Measurements from ENCODE around the gene NR6A1.

Gene NR6A1

DNA sequence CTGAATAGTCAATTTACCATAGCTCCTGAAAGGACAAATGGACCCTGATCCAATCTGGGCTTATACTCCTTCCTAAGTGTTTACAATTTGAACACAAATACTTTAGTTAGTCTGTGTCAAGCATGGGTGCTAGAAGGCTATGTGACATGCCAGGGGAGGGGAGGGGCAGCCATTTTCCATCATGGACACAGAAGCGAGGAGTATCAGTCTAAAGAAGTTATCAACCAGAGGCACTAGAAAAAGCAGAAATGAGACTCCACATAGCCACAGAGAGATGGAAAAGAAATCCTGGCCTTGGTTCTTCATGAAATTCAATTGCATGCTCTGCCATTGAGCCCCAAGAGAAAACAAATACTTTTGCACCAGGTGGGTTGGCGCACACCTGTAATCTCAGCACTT, 61.8 kb downstream of the NR6A1 start:
- no peak overlapping the region for H3K4me3 ChIP-seq (ENCODE audit: low read depth, low read length)
- in situ Hi-C loops (cut with HindIII; ENCODE audit: low sequenced_read_pairs): no loop called here
- DNase-seq (ENCODE audit: low read depth): no peak
- TF ChIP-seq, protein P1, sequence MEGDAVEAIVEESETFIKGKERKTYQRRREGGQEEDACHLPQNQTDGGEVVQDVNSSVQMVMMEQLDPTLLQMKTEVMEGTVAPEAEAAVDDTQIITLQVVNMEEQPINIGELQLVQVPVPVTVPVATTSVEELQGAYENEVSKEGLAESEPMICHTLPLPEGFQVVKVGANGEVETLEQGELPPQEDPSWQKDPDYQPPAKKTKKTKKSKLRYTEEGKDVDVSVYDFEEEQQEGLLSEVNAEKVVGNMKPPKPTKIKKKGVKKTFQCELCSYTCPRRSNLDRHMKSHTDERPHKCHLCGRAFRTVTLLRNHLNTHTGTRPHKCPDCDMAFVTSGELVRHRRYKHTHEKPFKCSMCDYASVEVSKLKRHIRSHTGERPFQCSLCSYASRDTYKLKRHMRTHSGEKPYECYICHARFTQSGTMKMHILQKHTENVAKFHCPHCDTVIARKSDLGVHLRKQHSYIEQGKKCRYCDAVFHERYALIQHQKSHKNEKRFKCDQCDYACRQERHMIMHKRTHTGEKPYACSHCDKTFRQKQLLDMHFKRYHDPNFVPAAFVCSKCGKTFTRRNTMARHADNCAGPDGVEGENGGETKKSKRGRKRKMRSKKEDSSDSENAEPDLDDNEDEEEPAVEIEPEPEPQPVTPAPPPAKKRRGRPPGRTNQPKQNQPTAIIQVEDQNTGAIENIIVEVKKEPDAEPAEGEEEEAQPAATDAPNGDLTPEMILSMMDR (IDR thresholded peaks at IDR 0.05; ENCODE audit: low read depth, low read length, missing control alignments): no peak

DNA sequence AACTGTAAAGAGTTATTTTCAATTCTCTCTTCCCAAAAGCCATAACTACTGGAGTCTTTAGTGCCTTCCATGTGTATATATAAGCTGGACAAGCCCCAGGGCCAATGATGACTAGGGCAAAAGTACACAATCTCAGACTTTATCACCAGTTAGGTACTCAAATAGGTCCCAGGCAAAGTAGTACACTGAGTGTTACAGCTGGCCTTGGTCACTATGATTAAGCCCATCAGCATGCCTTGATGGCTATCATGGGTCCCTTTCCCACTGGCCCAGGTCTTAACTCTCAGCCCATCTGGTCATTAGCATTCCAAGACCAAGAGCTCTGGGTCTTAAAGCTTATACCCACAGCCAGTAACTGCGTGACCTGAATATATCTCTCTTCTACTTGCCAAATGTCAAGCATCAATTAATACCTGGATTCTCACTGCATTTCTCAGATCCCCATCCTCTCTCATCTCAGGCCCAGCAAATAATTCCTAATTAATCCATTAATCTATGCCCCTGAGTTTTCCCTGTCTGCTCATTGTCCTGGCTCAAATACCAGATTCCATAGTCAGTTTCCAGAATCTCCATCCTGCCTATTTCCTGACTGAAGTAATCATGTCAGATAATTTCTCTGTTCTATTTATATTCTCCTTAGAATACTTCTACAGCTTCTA, 62.3 kb downstream of the NR6A1 start:
- TF ChIP-seq, protein P1 (IDR thresholded peaks at IDR 0.05; ENCODE audit: low read depth, low read length, missing control alignments): no peak
- H3K4me3 ChIP-seq (ENCODE audit: low read depth, low read length): no peak overlapping the region
- in situ Hi-C loops (cut with HindIII; ENCODE audit: low sequenced_read_pairs): no loop called here
- no peak for DNase-seq (ENCODE audit: low read depth)

DNA sequence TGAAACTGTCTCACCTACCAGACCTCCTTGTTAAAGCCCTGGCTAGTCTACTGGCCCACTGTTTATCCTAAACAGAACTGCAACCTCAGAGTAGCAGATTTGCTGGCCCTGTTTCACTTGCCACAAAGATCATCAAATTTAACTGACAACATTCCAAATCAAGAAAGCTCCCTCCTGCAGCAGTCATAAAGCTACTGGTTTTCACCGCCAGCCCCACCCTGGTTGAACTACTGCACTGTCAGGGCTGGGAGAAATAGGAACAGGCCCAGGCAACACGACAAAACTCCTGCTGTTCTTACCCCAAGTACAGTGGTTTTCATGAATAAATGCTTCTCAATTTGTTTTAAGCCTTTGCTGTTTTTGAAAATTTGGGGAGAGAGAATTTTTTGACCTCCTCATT, 63.0 kb downstream of the NR6A1 start:
- in situ Hi-C loops (cut with HindIII; ENCODE audit: low sequenced_read_pairs): no loop called here
- TF ChIP-seq, protein P1 (IDR thresholded peaks at IDR 0.05; ENCODE audit: low read depth, low read length, missing control alignments): no peak
- DNase-seq (ENCODE audit: low read depth): no peak

DNA sequence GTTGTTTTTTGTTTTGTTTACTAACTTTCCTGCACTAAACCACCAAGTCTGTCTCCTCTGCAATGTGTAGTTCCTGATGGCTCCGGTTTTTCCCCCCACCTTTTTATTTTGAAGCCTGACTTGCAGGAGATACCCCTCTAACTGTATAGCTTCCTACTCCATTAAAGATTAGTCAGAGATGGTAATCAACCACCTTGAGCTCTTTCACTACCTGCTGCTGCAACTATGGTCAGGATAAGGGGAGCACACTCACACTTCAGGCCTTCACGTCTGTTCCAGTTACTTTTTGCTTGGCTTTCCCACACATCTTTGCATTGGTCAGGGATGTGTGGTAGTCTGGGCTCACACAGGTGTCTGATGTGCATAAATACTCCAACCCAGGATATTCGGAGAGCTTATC, 63.4 kb downstream of the NR6A1 start:
- DNase-seq (ENCODE audit: low read depth): no peak
- TF ChIP-seq, protein P1 (IDR thresholded peaks at IDR 0.05; ENCODE audit: low read depth, low read length, missing control alignments): no peak
- in situ Hi-C loops (cut with HindIII; ENCODE audit: low sequenced_read_pairs): no loop called here
- no peak overlapping the region for H3K4me3 ChIP-seq (ENCODE audit: low read depth, low read length)

More for the DNA sequence above, 63.0 kb downstream of the NR6A1 start:
- H3K4me3 ChIP-seq (ENCODE audit: low read depth, low read length): no peak overlapping the region

DNA sequence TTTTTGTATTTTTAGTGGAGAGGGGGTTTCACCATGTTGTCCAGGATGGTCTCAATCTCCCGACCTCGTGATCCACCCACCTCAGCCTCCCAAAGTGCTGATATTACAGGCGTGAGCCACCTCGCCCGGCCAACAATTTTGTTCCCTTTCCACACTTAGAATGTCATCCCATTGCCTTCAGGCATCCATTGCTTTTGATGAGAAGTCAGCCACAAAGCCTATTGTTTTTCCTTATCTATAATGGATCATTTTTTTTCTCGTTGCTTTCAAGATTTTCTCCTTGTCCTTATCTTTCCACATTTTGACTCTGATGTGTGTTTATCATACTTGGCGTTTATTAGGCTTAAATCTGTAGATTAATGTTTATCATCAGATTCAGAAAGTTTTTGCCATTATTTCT, 64.4 kb downstream of the NR6A1 start:
- TF ChIP-seq, protein P1 (IDR thresholded peaks at IDR 0.05; ENCODE audit: low read depth, low read length, missing control alignments): no peak
- no peak for DNase-seq (ENCODE audit: low read depth)
- H3K4me3 ChIP-seq (ENCODE audit: low read depth, low read length): no peak overlapping the region
- in situ Hi-C loops (cut with HindIII; ENCODE audit: low sequenced_read_pairs): no loop called here

DNA sequence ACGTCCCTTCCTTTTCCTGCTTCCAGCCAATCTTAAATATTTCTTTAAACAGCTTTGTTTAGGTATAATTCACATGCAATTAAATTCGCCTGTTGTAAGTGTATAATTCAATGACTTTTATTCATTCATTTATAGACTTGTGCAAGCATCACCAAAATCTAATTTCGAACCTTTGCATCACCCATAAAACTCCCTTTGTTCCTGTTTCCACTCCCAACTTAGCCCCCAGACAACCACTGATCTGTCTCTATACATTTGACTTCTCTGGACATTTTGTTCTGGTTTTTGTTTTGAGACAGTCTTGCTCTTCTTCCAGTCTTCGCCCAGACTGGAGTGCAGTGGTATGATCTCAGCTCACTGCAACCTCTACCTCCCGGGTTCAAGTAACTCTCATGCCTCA, 71.5 kb downstream of the NR6A1 start:
- in situ Hi-C loops (cut with HindIII; ENCODE audit: low sequenced_read_pairs): no loop called here
- no peak overlapping the region for H3K4me3 ChIP-seq (ENCODE audit: low read depth, low read length)
- no peak for DNase-seq (ENCODE audit: low read depth)
- TF ChIP-seq, protein P1 (IDR thresholded peaks at IDR 0.05; ENCODE audit: low read depth, low read length, missing control alignments): no peak

Data from astrocyte of the cerebellum (primary cell).